Liver (tissue), 9 donors: Measurements from ENCODE around the gene MACROH2A1. TPM values are rescaled to one million over a fixed set of nuclear protein-coding genes. Genes with fewer than 3 reads are reported as not detected.

ENCODE experiments used
- DNase-seq: peaks from one replicate; pipeline ENCODE4 v3.0.0-alpha.2; 2017; ENCODE audit warnings: low spot score
- H3K27ac ChIP-seq, 2 donors: one replicate each; pipeline ENCODE4 v1.7.0; 2013; ENCODE audit warnings: inconsistent platforms in 2 of 2, low read length in 2 of 2, control low read depth in 1 of 2, low read depth in 1 of 2, mild to moderate bottlenecking in 1 of 2
- H3K27me3 ChIP-seq, 4 donors: one replicate each; pipeline versions ENCODE4 v1.6.1 to v1.7.0; 2013; ENCODE audit warnings: low read length in 3 of 4, inconsistent platforms in 1 of 4, mild to moderate bottlenecking in 1 of 4, moderate library complexity in 1 of 4; ENCODE audit not compliant: control insufficient read depth in 4 of 4, insufficient read depth in 4 of 4
- H3K36me3 ChIP-seq, 4 donors: one replicate each; pipeline versions ENCODE4 v1.6.1 to v1.7.0; 2013; ENCODE audit warnings: low read length in 3 of 4, mild to moderate bottlenecking in 3 of 4, low read depth in 1 of 4, moderate library complexity in 1 of 4; ENCODE audit not compliant: control insufficient read depth in 4 of 4, insufficient read depth in 3 of 4
- H3K4me1 ChIP-seq, 4 donors: one replicate each; pipeline versions ENCODE4 v1.6.1 to v1.7.0; 2013; ENCODE audit warnings: low read length in 3 of 4, mild to moderate bottlenecking in 3 of 4, moderate library complexity in 1 of 4; ENCODE audit not compliant: control insufficient read depth in 4 of 4, insufficient read depth in 4 of 4
- H3K4me3 ChIP-seq, 3 donors: one replicate each; pipeline versions ENCODE4 v1.6.1 to v1.7.0; 2013; ENCODE audit warnings: low read length in 3 of 3, control low read depth in 1 of 3, low read depth in 1 of 3, mild to moderate bottlenecking in 1 of 3
- H3K9ac ChIP-seq, 2 donors: one replicate each; pipeline ENCODE4 v1.7.0; 2013; ENCODE audit warnings: low read length in 2 of 2, mild to moderate bottlenecking in 2 of 2, moderate library complexity in 2 of 2, control low read depth in 1 of 2, low read depth in 1 of 2
- H3K9me3 ChIP-seq, 4 donors: one replicate each; pipeline versions ENCODE4 v1.6.1 to v1.7.0; 2013; ENCODE audit warnings: low read length in 3 of 4; ENCODE audit not compliant: control insufficient read depth in 4 of 4
- EGR1 ChIP-seq, 2 donors: IDR thresholded peaks; 2 replicates each; pipeline ENCODE4 v1.6.1; 2016 to 2018; ENCODE audit warnings: antibody characterized with exemption in 2 of 2, low read depth in 2 of 2
- FOXA1 ChIP-seq: IDR thresholded peaks from 2 replicates; pipeline ENCODE4 v1.6.1; 2016; ENCODE audit warnings: antibody characterized with exemption
- FOXA2 ChIP-seq: IDR thresholded peaks from 2 replicates; pipeline ENCODE4 v1.6.1; 2016; ENCODE audit warnings: antibody characterized with exemption
- GABPA ChIP-seq, 2 donors: IDR thresholded peaks in 1 of 2; conservative IDR thresholded peaks in 1 of 2; 2 replicates each; pipeline ENCODE4 v1.6.1; 2016; ENCODE audit warnings: antibody characterized with exemption in 2 of 2, mild to moderate bottlenecking in 1 of 2, moderate library complexity in 1 of 2
- HNF4A ChIP-seq, 2 donors: conservative IDR thresholded peaks; 2 replicates each; pipeline ENCODE4 v1.6.1; 2016; ENCODE audit warnings: antibody characterized with exemption in 2 of 2, mild to moderate bottlenecking in 2 of 2
- HNF4G ChIP-seq: IDR thresholded peaks from 2 replicates; pipeline ENCODE4 v1.6.1; 2016; ENCODE audit warnings: antibody characterized with exemption
- JUND ChIP-seq, 2 donors: IDR thresholded peaks; 2 replicates each; pipeline ENCODE4 v1.6.1; 2016; ENCODE audit warnings: antibody characterized with exemption in 2 of 2
- NR2F2 ChIP-seq: IDR thresholded peaks from 2 replicates; pipeline ENCODE4 v1.6.1; 2016; ENCODE audit warnings: antibody characterized with exemption
- RAD21 ChIP-seq, 2 donors: IDR thresholded peaks; 2 replicates each; pipeline ENCODE4 v1.6.1; 2016; ENCODE audit warnings: antibody characterized with exemption in 2 of 2, mild to moderate bottlenecking in 2 of 2
- REST ChIP-seq: IDR thresholded peaks from 2 replicates; pipeline ENCODE4 v1.6.1; 2016; ENCODE audit warnings: antibody characterized with exemption, mild to moderate bottlenecking
- RXRA ChIP-seq, 2 donors: IDR thresholded peaks; 2 replicates each; pipeline ENCODE4 v1.6.1; 2017 to 2018; ENCODE audit warnings: antibody characterized with exemption in 2 of 2, mild to moderate bottlenecking in 1 of 2
- TAF1 ChIP-seq: conservative IDR thresholded peaks from 2 replicates; pipeline ENCODE4 v1.6.1; 2016; ENCODE audit warnings: antibody characterized with exemption, mild to moderate bottlenecking
- YY1 ChIP-seq: IDR thresholded peaks from 2 replicates; pipeline ENCODE4 v1.6.1; 2016; ENCODE audit warnings: antibody characterized with exemption, mild to moderate bottlenecking
- ZBTB33 ChIP-seq: IDR thresholded peaks from 2 replicates; pipeline ENCODE4 v1.6.1; 2016; ENCODE audit warnings: antibody characterized with exemption
- WGBS: extraction: QIAGEN DNeasy Blood & Tissue Kit; methylation state at CpG from one replicate; pipeline ENCODE4 v1.1.7; 2013; 5-methylcytosine and 5-hydroxymethylcytosine counted together
- polyA plus RNA-seq, 2 donors: library from polyadenylated mRNA; stranded (reverse) in 1 of 2; unstranded in 1 of 2; fragments of 200-250 nt in 1 of 2; fragments of >200 nt in 1 of 2; fragmentation: Nextera tagmentation in 1 of 2; extraction: Ambion mirVana in 1 of 2; gene quantifications; one replicate each; pipeline versions ENCODE4 v1.2.1 to v1.2.3, GENCODE V29; 2013 to 2015
- total RNA-seq, 2 donors: library from RNA; depleted of rRNA; stranded (reverse); fragments of >200 nt; gene quantifications; one replicate each; pipeline ENCODE4 v1.2.3, GENCODE V29; 2014
- TF ChIP-seq, protein P1 (sequence below): IDR thresholded peaks from 2 replicates; pipeline ENCODE4 v1.6.1; 2016; ENCODE audit warnings: antibody characterized with exemption
- donor health status: healthy.
- donor health status: healthy.
- donor health status: healthy.
- donor health status: healthy.
- donor health status: healthy.

MACROH2A1 gene
- total and polyA plus RNA-seq, 4 donors: 33.7 to 113 (median 62.7) TPM

DNA sequence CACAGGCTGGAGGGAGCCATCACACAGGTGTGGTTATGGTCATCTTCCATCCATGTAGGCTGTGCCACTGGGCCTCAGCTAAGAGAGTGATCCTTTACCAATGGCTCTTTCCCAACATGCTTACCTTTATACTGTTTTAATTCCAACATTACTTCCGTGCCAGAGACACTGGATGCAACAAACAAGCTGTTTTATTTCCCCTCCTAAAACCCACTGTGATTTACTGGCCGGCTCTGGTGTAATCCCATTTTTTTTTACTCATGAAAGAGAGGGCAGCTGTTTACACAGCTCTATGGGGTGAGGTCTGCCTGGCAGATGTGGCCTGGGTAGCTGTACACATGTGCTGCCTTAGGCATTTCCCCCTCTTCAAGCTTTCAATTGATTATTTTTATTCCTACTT lies 58.5 kb downstream of the MACROH2A1 start:
- H3K9ac ChIP-seq: no peak overlapping the region
- H3K27me3 ChIP-seq: no peaks in the 10 kb centered on the region
- TF ChIP-seq REST (no peak), FOXA2 (no peak), ZBTB33 (no peak), HNF4G (no peak), YY1 (no peak), JUND (IDR thresholded peaks at IDR 0.05) (no peak), HNF4A (conservative IDR thresholded peaks at IDR 0.05) (no peak), FOXA1 (no peak), RXRA (IDR thresholded peaks at IDR 0.05) (no peak), GABPA (IDR thresholded peaks at IDR 0.05 in 1 of 2, conservative IDR thresholded peaks at IDR 0.05 in 1 of 2) (no peak), NR2F2 (no peak), EGR1 (IDR thresholded peaks at IDR 0.05; ENCODE audit: low read depth in 2 of 2) (no peak), TAF1 (no peak)
- TF ChIP-seq, protein P1, sequence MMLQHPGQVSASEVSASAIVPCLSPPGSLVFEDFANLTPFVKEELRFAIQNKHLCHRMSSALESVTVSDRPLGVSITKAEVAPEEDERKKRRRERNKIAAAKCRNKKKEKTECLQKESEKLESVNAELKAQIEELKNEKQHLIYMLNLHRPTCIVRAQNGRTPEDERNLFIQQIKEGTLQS: no peak
- DNase-seq: no peak
- H3K36me3 ChIP-seq: peaks cover 5 to 87% (median 49%) of the 10 kb centered on the region in 4 donors
- H3K27ac ChIP-seq: no peak overlapping the region
- no peak overlapping the region for H3K4me3 ChIP-seq
- no peaks in the 10 kb centered on the region for H3K9me3 ChIP-seq
- 87% methylated on average over 2 of the region's 2 CpGs for WGBS
- no peaks in the 10 kb centered on the region for H3K4me1 ChIP-seq

GRCh38 chr5:135339623-135340022 lies 59.4 kb downstream of the MACROH2A1 start:
- TF ChIP-seq, protein P1: no peak
- TF ChIP-seq HNF4G: no peak
- no peak for TF ChIP-seq RAD21 (IDR thresholded peaks at IDR 0.05)
- TF ChIP-seq FOXA1: no peak
- no peak for TF ChIP-seq NR2F2
- no peak for TF ChIP-seq REST
- TF ChIP-seq ZBTB33: no peak
- no peak for TF ChIP-seq JUND (IDR thresholded peaks at IDR 0.05)
- no peak for TF ChIP-seq YY1
- TF ChIP-seq FOXA2: no peak
- Histone ChIP-seq H3K27ac (no peak overlapping the region), H3K9ac (no peak overlapping the region), H3K4me3 (no peak overlapping the region), H3K36me3 (peaks cover 6 to 81% (median 48%) of the 10 kb centered on the region in 4 donors), H3K9me3 (no peaks in the 10 kb centered on the region), H3K4me1 (no peaks in the 10 kb centered on the region), H3K27me3 (no peaks in the 10 kb centered on the region)
- no peak for DNase-seq
- WGBS: 97% methylated on average over 4 of the region's 4 CpGs
